Measurements from ENCODE around the gene SLC25A51.

The SLC25A51 gene

GRCh38 chr9:37870081-37870798 is 33.7 kb downstream of the SLC25A51 start:
- Histone ChIP-seq H3K27ac (no peak overlapping the region), H3K9ac (no peak overlapping the region), H3K4me2 (no peak overlapping the region), H3K4me1 (peaks cover 0 to 8% (median 2%) of the 10 kb centered on the region in 10 experiments; a peak in 6 of 20 replicates), H3K27me3 (no peaks in the 10 kb centered on the region), H3K9me3 (replicated peaks in 1 of 11) (no peaks in the 10 kb centered on the region), H4K20me1 (no peaks in the 10 kb centered on the region; a peak in 1 of 22 replicates), H3K4me3 (no peak overlapping the region), H3K36me3 (peaks cover 0 to 36% (median 13%) of the 10 kb centered on the region in 11 experiments; a peak in 12 of 22 replicates)
- TF ChIP-seq Cebpa-rat (IDR thresholded peaks at IDR 0.05): no peak

GRCh38 chr9:37862530-37862929 is 41.4 kb downstream of the SLC25A51 start:
- no peak for TF ChIP-seq Cebpa-rat (IDR thresholded peaks at IDR 0.05)
- H4K20me1 ChIP-seq: peaks cover 0 to 5% (median 0%) of the 10 kb centered on the region in 11 experiments; a peak in 2 of 22 replicates

GRCh38 chr9:37859043-37859442 is 44.9 kb downstream of the SLC25A51 start:
- Histone ChIP-seq H3K36me3 (peaks cover 55 to 100% (median 91%) of the 10 kb centered on the region in 11 experiments), H4K20me1 (peaks cover 0 to 5% (median 0%) of the 10 kb centered on the region in 11 experiments; a peak in 2 of 22 replicates), H3K9ac (no peak overlapping the region), H3K9me3 (replicated peaks in 1 of 11) (no peaks in the 10 kb centered on the region), H3K4me1 (no peaks in the 10 kb centered on the region), H3K4me3 (no peak overlapping the region), H3K27ac (no peak overlapping the region), H3K4me2 (no peak overlapping the region), H3K27me3 (no peaks in the 10 kb centered on the region)
- TF ChIP-seq Cebpa-rat (IDR thresholded peaks at IDR 0.05): no peak

More at GRCh38 chr9:37862530-37862929, 41.4 kb downstream of the SLC25A51 start:
- H3K27ac ChIP-seq: no peak overlapping the region
- no peak overlapping the region for H3K9ac ChIP-seq
- H3K4me3 ChIP-seq: no peak overlapping the region
- no peak overlapping the region for H3K4me2 ChIP-seq
- peaks cover 47 to 92% (median 73%) of the 10 kb centered on the region in 11 experiments for H3K36me3 ChIP-seq
- H3K27me3 ChIP-seq: no peaks in the 10 kb centered on the region
- H3K9me3 ChIP-seq (replicated peaks in 1 of 11): no peaks in the 10 kb centered on the region
- peaks cover 0 to 14% (median 0%) of the 10 kb centered on the region in 10 experiments; a peak in 3 of 20 replicates for H3K4me1 ChIP-seq

- Histone ChIP-seq H4K20me1 (peaks cover 0 to 5% (median 0%) of the 10 kb centered on the region in 11 experiments; a peak in 2 of 22 replicates), H3K4me2 (no peak overlapping the region), H3K4me3 (no peak overlapping the region), H3K9ac (no peak overlapping the region), H3K4me1 (no peaks in the 10 kb centered on the region), H3K27me3 (no peaks in the 10 kb centered on the region), H3K36me3 (peaks cover 50 to 94% (median 77%) of the 10 kb centered on the region in 11 experiments), H3K27ac (no peak overlapping the region), H3K9me3 (replicated peaks in 1 of 11) (no peaks in the 10 kb centered on the region)
- no peak for TF ChIP-seq Cebpa-rat (IDR thresholded peaks at IDR 0.05)
These were observed 47.4 kb downstream of the SLC25A51 start for GRCh38 chr9:37856551-37856950.

- no peak for TF ChIP-seq Cebpa-rat (IDR thresholded peaks at IDR 0.05)
- peaks cover 21 to 76% (median 46%) of the 10 kb centered on the region in 11 experiments for H3K36me3 ChIP-seq
- no peak overlapping the region for H3K9ac ChIP-seq
- no peaks in the 10 kb centered on the region for H3K27me3 ChIP-seq
- H3K4me3 ChIP-seq: no peak overlapping the region
- peaks cover 0 to 5% (median 0%) of the 10 kb centered on the region in 11 experiments; a peak in 2 of 22 replicates for H4K20me1 ChIP-seq
- no peak overlapping the region for H3K27ac ChIP-seq
- no peaks in the 10 kb centered on the region for H3K9me3 ChIP-seq (replicated peaks in 1 of 11)
- H3K4me2 ChIP-seq: no peak overlapping the region
- no peaks in the 10 kb centered on the region for H3K4me1 ChIP-seq
These were observed 51.7 kb downstream of the SLC25A51 start for GRCh38 chr9:37852222-37852621.

GRCh38 chr9:37840560-37841194 is 63.2 kb downstream of the SLC25A51 start:
- Histone ChIP-seq H3K4me3 (no peak overlapping the region), H3K4me1 (peaks cover 0 to 8% (median 0%) of the 10 kb centered on the region in 10 experiments; a peak in 5 of 20 replicates), H3K4me2 (no peak overlapping the region), H3K9ac (no peak overlapping the region), H3K27me3 (no peaks in the 10 kb centered on the region), H4K20me1 (peaks cover 0 to 20% (median 0%) of the 10 kb centered on the region in 11 experiments; a peak in 5 of 22 replicates), H3K36me3 (peaks cover 20 to 79% (median 42%) of the 10 kb centered on the region in 11 experiments; a peak in 21 of 22 replicates), H3K27ac (no peak overlapping the region), H3K9me3 (replicated peaks in 1 of 11) (no peaks in the 10 kb centered on the region)
- no peak for TF ChIP-seq Cebpa-rat (IDR thresholded peaks at IDR 0.05)

- Histone ChIP-seq H3K9me3 (replicated peaks in 1 of 11) (no peaks in the 10 kb centered on the region), H4K20me1 (peaks cover 0 to 24% (median 1%) of the 10 kb centered on the region in 11 experiments; a peak in 6 of 22 replicates), H3K4me3 (no peak overlapping the region), H3K9ac (no peak overlapping the region), H3K36me3 (peaks cover 24 to 79% (median 47%) of the 10 kb centered on the region in 11 experiments), H3K4me2 (no peak overlapping the region), H3K27ac (no peak overlapping the region), H3K27me3 (no peaks in the 10 kb centered on the region), H3K4me1 (peaks cover 0 to 8% (median 0%) of the 10 kb centered on the region in 10 experiments; a peak in 5 of 20 replicates)
- TF ChIP-seq Cebpa-rat (IDR thresholded peaks at IDR 0.05): no peak
These were observed 64.1 kb downstream of the SLC25A51 start for GRCh38 chr9:37839496-37840461.
